DND-41 (cell line): ENCODE results near the gene RAB9B.

Experiments
- CTCF ChIP-seq: IDR thresholded peaks from 2 replicates; pipeline ENCODE4 v1.5.1; 2012; ENCODE audit warnings: borderline replicate concordance, low read length, moderate library complexity, mild to moderate bottlenecking; ENCODE audit not compliant: poor library complexity, severe bottlenecking; ENCODE audit errors: extremely low read depth
- EZH2 ChIP-seq: IDR thresholded peaks from 3 replicates; pipeline ENCODE4 v1.6.1; 2012; ENCODE audit warnings: borderline replicate concordance, low read depth, mild to moderate bottlenecking, moderate library complexity, low read length, inconsistent platforms; ENCODE audit not compliant: severe bottlenecking

- TF ChIP-seq EZH2 (no peak), CTCF (no peak)
Measured at GRCh38 chrX:103823591-103823990, 8.5 kb downstream of the RAB9B start.
